ENCODE results near the gene UMPS. TPM values are rescaled to one million over a fixed set of nuclear protein-coding genes. Genes with fewer than 3 reads are reported as not detected.

UMPS gene
- total RNA-seq, 1 experiment from 2014 or later, result 118 TPM

DNA sequence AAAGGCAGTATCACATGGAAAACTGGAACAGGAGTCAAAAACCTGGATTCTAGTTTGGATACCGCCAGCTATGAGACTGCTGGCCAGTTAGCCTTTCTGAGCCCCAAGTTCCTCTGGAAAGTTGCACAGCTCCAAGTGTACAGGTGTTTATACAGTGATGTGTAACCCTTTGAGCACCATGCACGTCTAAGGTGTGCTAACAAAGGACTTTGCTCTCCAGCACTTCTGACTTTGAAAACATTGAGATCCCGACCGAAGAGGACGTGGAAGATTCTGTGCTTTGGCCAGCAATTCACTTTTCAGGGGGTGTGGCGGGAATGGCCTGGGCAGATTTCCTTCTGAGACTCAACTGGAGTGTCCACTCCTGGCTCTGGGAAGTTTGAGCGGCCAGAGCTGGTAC, 45.8 kb upstream of the UMPS start:
- intact Hi-C loops (cut with micrococcal nuclease; ENCODE audit: unreplicated experiment), result no loop called here
- ChIA-PET CTCF (no interaction called here), POLR2A (ENCODE audit: low non-redundant PET) (no interaction called here)
- H3K27ac ChIP-seq (ENCODE audit: low read depth, low read length, poor library complexity, severe bottlenecking), result no peak overlapping the region
- no peaks in the 10 kb centered on the region for H3K27me3 ChIP-seq (replicated peaks; ENCODE audit: insufficient read depth, low read depth, low read length, poor library complexity)
- H3K4me1 ChIP-seq (ENCODE audit: insufficient read depth, low read length, poor library complexity, severe bottlenecking), result peaks cover 8% of the 10 kb centered on the region
- DNase-seq (ENCODE audit: low spot score), result no peak
- no peaks in the 10 kb centered on the region for H3K36me3 ChIP-seq (ENCODE audit: insufficient read depth, low read length, poor library complexity, severe bottlenecking)
- BruUV-seq (replicated peaks), result no TSS peak
- H3K9me3 ChIP-seq (ENCODE audit: low read depth, low read length, poor library complexity, severe bottlenecking), result no peaks in the 10 kb centered on the region
- no peak overlapping the region for H3K4me3 ChIP-seq (ENCODE audit: low read depth, low read length, poor library complexity, severe bottlenecking)
- no peak for TF ChIP-seq EZH2 (IDR thresholded peaks at IDR 0.05; ENCODE audit: borderline replicate concordance, low read depth, low read length, poor library complexity, severe bottlenecking)
- TF ChIP-seq, protein P1, sequence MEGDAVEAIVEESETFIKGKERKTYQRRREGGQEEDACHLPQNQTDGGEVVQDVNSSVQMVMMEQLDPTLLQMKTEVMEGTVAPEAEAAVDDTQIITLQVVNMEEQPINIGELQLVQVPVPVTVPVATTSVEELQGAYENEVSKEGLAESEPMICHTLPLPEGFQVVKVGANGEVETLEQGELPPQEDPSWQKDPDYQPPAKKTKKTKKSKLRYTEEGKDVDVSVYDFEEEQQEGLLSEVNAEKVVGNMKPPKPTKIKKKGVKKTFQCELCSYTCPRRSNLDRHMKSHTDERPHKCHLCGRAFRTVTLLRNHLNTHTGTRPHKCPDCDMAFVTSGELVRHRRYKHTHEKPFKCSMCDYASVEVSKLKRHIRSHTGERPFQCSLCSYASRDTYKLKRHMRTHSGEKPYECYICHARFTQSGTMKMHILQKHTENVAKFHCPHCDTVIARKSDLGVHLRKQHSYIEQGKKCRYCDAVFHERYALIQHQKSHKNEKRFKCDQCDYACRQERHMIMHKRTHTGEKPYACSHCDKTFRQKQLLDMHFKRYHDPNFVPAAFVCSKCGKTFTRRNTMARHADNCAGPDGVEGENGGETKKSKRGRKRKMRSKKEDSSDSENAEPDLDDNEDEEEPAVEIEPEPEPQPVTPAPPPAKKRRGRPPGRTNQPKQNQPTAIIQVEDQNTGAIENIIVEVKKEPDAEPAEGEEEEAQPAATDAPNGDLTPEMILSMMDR (conservative IDR thresholded peaks at IDR 0.05; ENCODE audit: low read depth, low read length), result no peak

DNA sequence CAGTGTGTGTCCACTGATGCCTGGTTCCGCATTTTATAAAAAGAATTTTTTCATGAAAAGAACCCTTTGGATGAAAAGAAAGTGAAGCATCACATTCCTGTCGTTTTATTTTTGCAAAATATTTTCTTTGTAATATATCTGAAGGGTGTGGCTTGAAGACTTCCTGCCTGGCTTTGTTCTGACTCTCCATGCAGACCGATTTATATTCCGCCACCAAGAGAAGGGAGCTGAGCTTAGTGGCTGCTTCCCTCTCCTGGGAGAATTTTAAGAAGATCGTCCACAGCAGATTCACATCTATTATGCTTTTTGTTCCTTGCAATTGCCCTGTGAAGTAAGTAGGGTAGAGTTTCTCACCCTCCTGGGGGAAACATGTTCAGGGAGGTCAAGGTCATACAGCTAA, 45.2 kb upstream of the UMPS start:
- POLR2A ChIA-PET (ENCODE audit: low non-redundant PET), result no interaction called here
- no TSS peak for BruUV-seq (replicated peaks)
- Histone ChIP-seq H3K9me3 (ENCODE audit: low read depth, low read length, poor library complexity, severe bottlenecking) (no peaks in the 10 kb centered on the region), H3K27ac (ENCODE audit: low read depth, low read length, poor library complexity, severe bottlenecking) (peak overlapping the region; percentile 7), H3K27me3 (replicated peaks; ENCODE audit: insufficient read depth, low read depth, low read length, poor library complexity) (no peaks in the 10 kb centered on the region), H3K4me3 (ENCODE audit: low read depth, low read length, poor library complexity, severe bottlenecking) (no peak overlapping the region), H3K4me1 (ENCODE audit: insufficient read depth, low read length, poor library complexity, severe bottlenecking) (peaks cover 8% of the 10 kb centered on the region), H3K36me3 (ENCODE audit: insufficient read depth, low read length, poor library complexity, severe bottlenecking) (no peaks in the 10 kb centered on the region)
- DNase-seq (ENCODE audit: low spot score), result no peak
- no peak for TF ChIP-seq EZH2 (IDR thresholded peaks at IDR 0.05; ENCODE audit: borderline replicate concordance, low read depth, low read length, poor library complexity, severe bottlenecking)
- TF ChIP-seq, protein P1 (conservative IDR thresholded peaks at IDR 0.05; ENCODE audit: low read depth, low read length), result no peak
- CTCF ChIA-PET, result interaction anchor here (0.5 kb wide), 1 partner anchor 137 kb away, joined by 3 read pairs; no protein-coding TSS in a partner anchor
- intact Hi-C loops (cut with micrococcal nuclease; ENCODE audit: unreplicated experiment), result loop anchor here (5.0 kb wide), 1 partner anchor 98 kb away; no protein-coding TSS in a partner anchor

DNA sequence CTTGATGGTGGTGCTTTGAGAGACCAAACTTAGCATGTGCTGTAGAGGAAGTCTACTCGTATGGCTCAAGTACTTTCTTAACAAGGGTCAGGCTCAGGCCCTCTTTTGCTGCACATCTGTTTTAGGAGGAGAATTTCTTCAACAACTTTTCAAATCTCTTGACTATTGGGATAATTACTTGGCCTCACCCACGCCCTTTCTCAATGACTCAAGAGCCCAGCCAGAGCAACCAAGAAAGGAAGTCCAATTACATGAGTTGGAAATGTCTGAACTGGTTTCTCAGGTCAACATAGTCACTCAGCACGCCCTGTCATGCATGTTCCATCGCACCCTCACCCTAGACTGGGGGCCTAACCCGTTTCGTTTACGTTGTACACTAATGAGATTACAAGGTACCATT, 44.8 kb upstream of the UMPS start:
- H3K9me3 ChIP-seq (ENCODE audit: low read depth, low read length, poor library complexity, severe bottlenecking), result no peaks in the 10 kb centered on the region
- ChIA-PET CTCF (interaction anchor here (0.5 kb wide), 1 partner anchor 138 kb away, joined by 3 read pairs; no protein-coding TSS in a partner anchor), POLR2A (ENCODE audit: low non-redundant PET) (no interaction called here)
- TF ChIP-seq EZH2 (IDR thresholded peaks at IDR 0.05; ENCODE audit: borderline replicate concordance, low read depth, low read length, poor library complexity, severe bottlenecking), result no peak
- TF ChIP-seq, protein P1 (conservative IDR thresholded peaks at IDR 0.05; ENCODE audit: low read depth, low read length), result no peak
- DNase-seq (ENCODE audit: low spot score), result no peak
- intact Hi-C loops (cut with micrococcal nuclease; ENCODE audit: unreplicated experiment), result loop anchor here (5.0 kb wide), 1 partner anchor 98 kb away; no protein-coding TSS in a partner anchor
- H3K4me1 ChIP-seq (ENCODE audit: insufficient read depth, low read length, poor library complexity, severe bottlenecking), result peaks cover 8% of the 10 kb centered on the region
- no peaks in the 10 kb centered on the region for H3K27me3 ChIP-seq (replicated peaks; ENCODE audit: insufficient read depth, low read depth, low read length, poor library complexity)
- no peaks in the 10 kb centered on the region for H3K36me3 ChIP-seq (ENCODE audit: insufficient read depth, low read length, poor library complexity, severe bottlenecking)
- peak overlapping the region; percentile 7 for H3K27ac ChIP-seq (ENCODE audit: low read depth, low read length, poor library complexity, severe bottlenecking)
- H3K4me3 ChIP-seq (ENCODE audit: low read depth, low read length, poor library complexity, severe bottlenecking), result no peak overlapping the region
- BruUV-seq (replicated peaks), result no TSS peak
